HL-60 (cell line): Measurements from ENCODE around the gene BMERB1.

Source experiments
- DNase-seq, 2 experiments: peaks; one replicate each; pipeline ENCODE4 v3.0.0-alpha.2; 2010 to 2020; ENCODE audit warnings: low read depth in 1 of 2, low spot score in 1 of 2
- H3K27ac ChIP-seq: fragments of 250-450 bp; sonication (Bioruptor Pico); replicated peaks from 2 replicates; pipeline ENCODE4 v1.5.1; 2020; ENCODE audit warnings: mild to moderate bottlenecking, moderate library complexity
- H3K27me3 ChIP-seq: fragments of 250-450 bp; sonication (Bioruptor Pico); 2 replicates; pipeline ENCODE4 v1.5.1; 2021; ENCODE audit warnings: mild to moderate bottlenecking, moderate library complexity; ENCODE audit not compliant: insufficient read depth, poor library complexity, severe bottlenecking
- H3K4me3 ChIP-seq: replicated peaks from 2 replicates; pipeline ENCODE4 v1.5.1; 2011; ENCODE audit warnings: mild to moderate bottlenecking, control low read depth, low read length; ENCODE audit not compliant: insufficient read depth
- CTCF ChIP-seq: IDR thresholded peaks from one replicate; pipeline ENCODE4 v1.5.1; 2011; ENCODE audit warnings: low read length, control low read depth, inconsistent platforms; ENCODE audit not compliant: insufficient read depth
- GABPA ChIP-seq: IDR thresholded peaks from 2 replicates; pipeline ENCODE4 v1.6.1; 2012; ENCODE audit warnings: low read depth
- POLR2AphosphoS5 ChIP-seq: IDR thresholded peaks from 2 replicates; pipeline ENCODE4 v1.6.1; 2012; ENCODE audit warnings: low read depth
- REST ChIP-seq: IDR thresholded peaks from 2 replicates; pipeline ENCODE4 v1.6.1; 2012; ENCODE audit warnings: low read depth; ENCODE audit not compliant: insufficient replicate concordance
- SPI1 ChIP-seq: IDR thresholded peaks from 2 replicates; pipeline ENCODE4 v1.6.1; 2012; ENCODE audit warnings: low read depth, mild to moderate bottlenecking, borderline replicate concordance

The BMERB1 gene

GRCh38 chr16:15533386-15533785, 99.0 kb downstream of the BMERB1 start:
- H3K27ac ChIP-seq: no peak overlapping the region
- H3K4me3 ChIP-seq: no peak overlapping the region
- TF ChIP-seq REST (no peak), POLR2AphosphoS5 (no peak), GABPA (no peak), CTCF (no peak), SPI1 (no peak)
- H3K27me3 ChIP-seq: no peaks in the 10 kb centered on the region
- no peak for DNase-seq

DNA sequence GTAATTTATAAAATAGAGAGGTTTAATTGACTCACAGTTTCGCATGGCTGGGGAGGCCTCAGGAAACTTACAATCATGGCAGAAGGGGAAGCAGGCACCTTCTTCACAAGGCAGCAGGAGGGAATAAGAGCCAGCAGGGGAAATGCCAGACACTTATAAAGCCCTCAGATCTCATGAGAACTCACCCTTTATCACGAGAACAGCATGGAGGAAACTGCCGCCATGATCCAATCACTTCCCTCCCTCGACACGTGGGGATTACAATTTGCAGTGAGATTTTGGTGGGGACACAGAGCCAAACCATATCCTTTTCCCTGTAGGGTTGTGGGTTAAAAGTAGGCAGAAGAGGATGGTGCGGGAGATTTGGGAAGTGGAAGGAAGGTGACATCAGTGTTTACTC, 101.4 kb downstream of the BMERB1 start:
- no peak for DNase-seq
- no peak for TF ChIP-seq POLR2AphosphoS5
- no peak overlapping the region for H3K4me3 ChIP-seq
- no peak overlapping the region for H3K27ac ChIP-seq
- no peaks in the 10 kb centered on the region for H3K27me3 ChIP-seq

- TF ChIP-seq CTCF (no peak), SPI1 (no peak), REST (no peak), POLR2AphosphoS5 (no peak), GABPA (no peak)
- H3K27ac ChIP-seq: no peak overlapping the region
- DNase-seq: no peak
- no peaks in the 10 kb centered on the region for H3K27me3 ChIP-seq
- H3K4me3 ChIP-seq: no peak overlapping the region
Measured at GRCh38 chr16:15536843-15537242, 102.5 kb downstream of the BMERB1 start.

DNA sequence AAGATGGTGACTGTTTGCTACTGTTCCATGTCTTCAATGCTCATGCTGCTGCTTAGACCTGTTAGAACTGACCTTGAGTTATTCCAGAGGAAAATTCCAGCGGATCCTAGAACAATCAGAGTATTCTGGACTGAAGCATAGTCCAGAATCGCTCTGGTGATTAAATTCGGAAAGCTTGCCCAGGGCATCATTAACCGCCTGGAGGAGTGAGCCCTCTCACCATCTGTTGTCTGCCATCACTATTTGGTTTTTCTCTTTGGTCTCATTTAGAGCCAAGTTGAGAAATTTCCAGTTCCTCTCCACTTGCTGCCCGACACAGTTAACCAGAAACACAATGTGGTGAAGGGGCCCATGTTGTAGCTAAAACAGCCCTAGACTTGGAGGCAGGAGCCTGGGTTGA, 104.1 kb downstream of the BMERB1 start:
- H3K27ac ChIP-seq: no peak overlapping the region
- H3K4me3 ChIP-seq: no peak overlapping the region
- no peak for TF ChIP-seq SPI1
- TF ChIP-seq POLR2AphosphoS5: no peak
- no peak for TF ChIP-seq GABPA
- no peak for TF ChIP-seq REST
- H3K27me3 ChIP-seq: no peaks in the 10 kb centered on the region
- no peak for DNase-seq
